Measurements from ENCODE around the gene PPA1. TPM values are rescaled to one million over a fixed set of nuclear protein-coding genes. Genes with fewer than 3 reads are reported as not detected.

PPA1 gene
- total and polyA plus RNA-seq, 2 donors (not counting 3 experiments of a cell fraction or from before 2014, with no cell fraction given): 63.5 to 140 TPM

- intact Hi-C loops (cut with micrococcal nuclease) (no loop called here), dilution Hi-C loops (cut with MboI; ENCODE audit: extremely low pct_ligation_motif_present, low sequenced_read_pairs) (no loop called here)
- Histone ChIP-seq H3K79me2 (ENCODE audit: control insufficient read depth, insufficient read depth, low read length) (no peaks in the 10 kb centered on the region), H3K27me3 (ENCODE audit: control insufficient read depth in 2 of 2, insufficient read depth in 2 of 2, low read length in 2 of 2) (peaks cover 51 to 82% of the 10 kb centered on the region in 2 experiments), H3K4me3 (replicated peaks in 1 of 3; ENCODE audit: insufficient read depth in 1 of 3, low read depth in 1 of 3, low read length in 3 of 3) (no peak overlapping the region), H3K9me3 (replicated peaks; ENCODE audit: control insufficient read depth, insufficient read depth, low read length) (no peaks in the 10 kb centered on the region), H3K36me3 (ENCODE audit: control insufficient read depth in 2 of 2, extremely low read depth in 1 of 2, insufficient read depth in 2 of 2, low read length in 2 of 2) (no peaks in the 10 kb centered on the region), H2AFZ (ENCODE audit: low read depth, low read length) (no peak overlapping the region), H3K4me2 (ENCODE audit: insufficient read depth, low read length) (no peak overlapping the region), H3K9me1 (replicated peaks; ENCODE audit: control insufficient read depth, extremely low read depth, insufficient read depth, low read length) (no peaks in the 10 kb centered on the region), H3K4me1 (ENCODE audit: control insufficient read depth, extremely low read depth, insufficient read depth, low read length) (no peaks in the 10 kb centered on the region), H3K9ac (replicated peaks; ENCODE audit: extremely low read depth, insufficient read depth, low read length) (no peak overlapping the region), H4K20me1 (replicated peaks; ENCODE audit: control insufficient read depth, extremely low read depth, insufficient read depth, low read length) (no peaks in the 10 kb centered on the region), H3K27ac (ENCODE audit: insufficient read depth, low read depth, low read length) (no peak overlapping the region)
- DNase-seq (ENCODE audit: low read depth, low spot score): no peak
- no TSS peak for BruUV-seq (replicated peaks)
- FAIRE-seq: no peak
- TF ChIP-seq GATA2 (IDR thresholded peaks at IDR 0.05; ENCODE audit: insufficient read depth, insufficient read length, low read depth, low read length): no peak
- no peak for TF ChIP-seq FOS (IDR thresholded peaks at IDR 0.05; ENCODE audit: borderline replicate concordance, insufficient read depth, low read length)
- TF ChIP-seq POLR2A (IDR thresholded peaks at IDR 0.05; ENCODE audit: low read depth, low read length): no peak
- no peak for TF ChIP-seq MAX (IDR thresholded peaks at IDR 0.05; ENCODE audit: insufficient read depth, insufficient read length)
- no peak for TF ChIP-seq MYC (IDR thresholded peaks at IDR 0.05; ENCODE audit: low read depth, low read length)
- ChIA-PET CTCF (interaction anchor here (1.1 to 1.4 kb wide), 3 partner anchors 9 to 83 kb away, joined by 3 to 6 read pairs (median 3); no protein-coding TSS in a partner anchor), POLR2A (no interaction called here)
These were observed 48.4 kb upstream of the PPA1 start for GRCh38 chr10:70281609-70282008.

DNA sequence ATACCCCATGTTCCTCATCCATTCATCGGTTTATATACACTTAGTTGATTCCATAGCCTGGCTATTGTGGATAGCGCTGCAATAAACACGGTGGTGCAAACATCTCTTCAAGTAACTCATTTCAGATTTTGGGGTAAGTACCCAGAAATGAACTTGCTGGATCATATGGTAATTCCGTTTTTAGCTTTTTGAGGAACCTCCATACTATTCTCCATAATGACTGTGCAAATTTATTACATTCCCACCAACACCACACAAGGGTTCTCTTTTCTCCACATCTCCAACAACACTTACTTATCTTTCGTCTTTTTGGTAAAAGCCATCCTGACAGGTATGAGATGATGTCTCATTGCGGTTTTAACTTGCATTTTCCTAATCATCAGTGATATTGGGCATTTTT, 46.9 kb upstream of the PPA1 start:
- no peak overlapping the region for H3K9ac ChIP-seq (replicated peaks; ENCODE audit: extremely low read depth, insufficient read depth, low read length)
- intact Hi-C loops (cut with micrococcal nuclease): no loop called here
- H3K27ac ChIP-seq (ENCODE audit: insufficient read depth, low read depth, low read length): no peak overlapping the region
- dilution Hi-C loops (cut with MboI; ENCODE audit: extremely low pct_ligation_motif_present, low sequenced_read_pairs): no loop called here
- ChIA-PET POLR2A (no interaction called here), CTCF (interaction anchor here (0.5 kb wide), 1 partner anchor 38 kb away, joined by 3 read pairs; no protein-coding TSS in a partner anchor)
- peaks cover 47 to 78% of the 10 kb centered on the region in 2 experiments for H3K27me3 ChIP-seq (ENCODE audit: control insufficient read depth in 2 of 2, insufficient read depth in 2 of 2, low read length in 2 of 2)
- H3K4me1 ChIP-seq (ENCODE audit: control insufficient read depth, extremely low read depth, insufficient read depth, low read length): no peaks in the 10 kb centered on the region
- no peak overlapping the region for H2AFZ ChIP-seq (ENCODE audit: low read depth, low read length)
- no peaks in the 10 kb centered on the region for H3K9me3 ChIP-seq (replicated peaks; ENCODE audit: control insufficient read depth, insufficient read depth, low read length)
- no peaks in the 10 kb centered on the region for H3K36me3 ChIP-seq (ENCODE audit: control insufficient read depth in 2 of 2, extremely low read depth in 1 of 2, insufficient read depth in 2 of 2, low read length in 2 of 2)
- no peak overlapping the region for H3K4me2 ChIP-seq (ENCODE audit: insufficient read depth, low read length)
- FAIRE-seq (no peak), DNase-seq (ENCODE audit: low read depth, low spot score) (no peak)
- H3K79me2 ChIP-seq (ENCODE audit: control insufficient read depth, insufficient read depth, low read length): no peaks in the 10 kb centered on the region
- BruUV-seq (replicated peaks): no TSS peak
- H4K20me1 ChIP-seq (replicated peaks; ENCODE audit: control insufficient read depth, extremely low read depth, insufficient read depth, low read length): no peaks in the 10 kb centered on the region
- no peak overlapping the region for H3K4me3 ChIP-seq (replicated peaks in 1 of 3; ENCODE audit: insufficient read depth in 1 of 3, low read depth in 1 of 3, low read length in 3 of 3)
- H3K9me1 ChIP-seq (replicated peaks; ENCODE audit: control insufficient read depth, extremely low read depth, insufficient read depth, low read length): no peaks in the 10 kb centered on the region
- TF ChIP-seq FOS (IDR thresholded peaks at IDR 0.05; ENCODE audit: borderline replicate concordance, insufficient read depth, low read length): no peak
- TF ChIP-seq GATA2 (IDR thresholded peaks at IDR 0.05; ENCODE audit: insufficient read depth, insufficient read length, low read depth, low read length): no peak
- TF ChIP-seq MYC (IDR thresholded peaks at IDR 0.05; ENCODE audit: low read depth, low read length): no peak
- TF ChIP-seq JUN (IDR thresholded peaks at IDR 0.05; ENCODE audit: borderline replicate concordance, insufficient read depth, insufficient read length, low read depth): no peak
- no peak for TF ChIP-seq POLR2A (IDR thresholded peaks at IDR 0.05; ENCODE audit: low read depth, low read length)
- no peak for TF ChIP-seq POLR2AphosphoS5 (IDR thresholded peaks at IDR 0.05; ENCODE audit: insufficient read depth, low read depth, low read length)
- no peak for TF ChIP-seq MAX (IDR thresholded peaks at IDR 0.05; ENCODE audit: insufficient read depth, insufficient read length)
- TF ChIP-seq EZH2 (IDR thresholded peaks at IDR 0.05; ENCODE audit: borderline replicate concordance, low read depth, low read length, severe bottlenecking): no peak
- TF ChIP-seq, protein P1, sequence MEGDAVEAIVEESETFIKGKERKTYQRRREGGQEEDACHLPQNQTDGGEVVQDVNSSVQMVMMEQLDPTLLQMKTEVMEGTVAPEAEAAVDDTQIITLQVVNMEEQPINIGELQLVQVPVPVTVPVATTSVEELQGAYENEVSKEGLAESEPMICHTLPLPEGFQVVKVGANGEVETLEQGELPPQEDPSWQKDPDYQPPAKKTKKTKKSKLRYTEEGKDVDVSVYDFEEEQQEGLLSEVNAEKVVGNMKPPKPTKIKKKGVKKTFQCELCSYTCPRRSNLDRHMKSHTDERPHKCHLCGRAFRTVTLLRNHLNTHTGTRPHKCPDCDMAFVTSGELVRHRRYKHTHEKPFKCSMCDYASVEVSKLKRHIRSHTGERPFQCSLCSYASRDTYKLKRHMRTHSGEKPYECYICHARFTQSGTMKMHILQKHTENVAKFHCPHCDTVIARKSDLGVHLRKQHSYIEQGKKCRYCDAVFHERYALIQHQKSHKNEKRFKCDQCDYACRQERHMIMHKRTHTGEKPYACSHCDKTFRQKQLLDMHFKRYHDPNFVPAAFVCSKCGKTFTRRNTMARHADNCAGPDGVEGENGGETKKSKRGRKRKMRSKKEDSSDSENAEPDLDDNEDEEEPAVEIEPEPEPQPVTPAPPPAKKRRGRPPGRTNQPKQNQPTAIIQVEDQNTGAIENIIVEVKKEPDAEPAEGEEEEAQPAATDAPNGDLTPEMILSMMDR (IDR thresholded peaks at IDR 0.05; ENCODE audit: extremely low read depth in 1 of 2, insufficient read depth in 1 of 2, low read depth in 1 of 2, low read length in 2 of 2): no peak
